Small intestine (tissue), 7 donors: ENCODE measurements around the gene ACTN2. TPM values are rescaled to one million over a fixed set of nuclear protein-coding genes. Genes with fewer than 3 reads are reported as not detected.

Experiments
- DNase-seq, 2 donors: peaks; one replicate each; pipeline versions ENCODE4 v3.0.0 to v3.0.0-alpha.2; 2013
- FAIRE-seq: peaks from 2 replicates; lab custom pipeline; 2012; peaks lifted over from hg19 to GRCh38; lab: Jason Lieb, UNC
- H3K27ac ChIP-seq, 3 donors: one replicate each; pipeline ENCODE4 v1.5.1; 2013; ENCODE audit warnings: low read length in 2 of 3, mild to moderate bottlenecking in 2 of 3, control low read depth in 1 of 3, inconsistent platforms in 1 of 3, low read depth in 1 of 3, moderate library complexity in 1 of 3
- H3K27me3 ChIP-seq, 3 donors: one replicate each; pipeline ENCODE4 v1.6.1; 2013; ENCODE audit warnings: low read length in 3 of 3, inconsistent platforms in 1 of 3; ENCODE audit not compliant: control insufficient read depth in 3 of 3, insufficient read depth in 3 of 3
- H3K36me3 ChIP-seq, 3 donors: one replicate each; pipeline ENCODE4 v1.6.1; 2013; ENCODE audit warnings: low read length in 3 of 3, inconsistent platforms in 1 of 3, low read depth in 1 of 3, mild to moderate bottlenecking in 1 of 3, moderate library complexity in 1 of 3; ENCODE audit not compliant: control insufficient read depth in 3 of 3, insufficient read depth in 2 of 3
- H3K4me1 ChIP-seq, 3 donors: one replicate each; pipeline ENCODE4 v1.6.1; 2013; ENCODE audit warnings: low read length in 2 of 3, inconsistent platforms in 1 of 3, low read depth in 1 of 3, mild to moderate bottlenecking in 1 of 3, moderate library complexity in 1 of 3; ENCODE audit not compliant: control insufficient read depth in 3 of 3, insufficient read depth in 2 of 3
- H3K4me3 ChIP-seq, 3 donors: one replicate each; pipeline ENCODE4 v1.5.1; 2013; ENCODE audit warnings: low read length in 3 of 3, control low read depth in 1 of 3, inconsistent platforms in 1 of 3, low read depth in 1 of 3, mild to moderate bottlenecking in 1 of 3, moderate library complexity in 1 of 3
- H3K9me3 ChIP-seq, 2 donors: one replicate each; pipeline ENCODE4 v1.6.1; 2013; ENCODE audit warnings: low read depth in 1 of 2, low read length in 1 of 2; ENCODE audit not compliant: control insufficient read depth in 2 of 2, insufficient read depth in 1 of 2
- WGBS, 3 donors: extraction: QIAGEN DNeasy Blood & Tissue Kit; methylation state at CpG; one replicate each; pipeline ENCODE4 v1.1.7; 2013; 5-methylcytosine and 5-hydroxymethylcytosine counted together
- polyA plus RNA-seq, 4 donors: library from polyadenylated mRNA; stranded (reverse) in 3 of 4; unstranded in 1 of 4; fragments of 200-250 nt in 3 of 4; fragments of 120-200 nt in 1 of 4; gene quantifications; one replicate each; pipeline versions ENCODE4 v1.2.1 to v1.2.3, GENCODE V29; 2013
- donor health status: healthy with polysubstance abuse.
- donor health status: control.
- donor health status: control.
- donor health status: Bipolar disorder and iron deficiency.
- donor health status: healthy.

ACTN2 gene
- polyA plus RNA-seq, 4 donors: 0.19 to 12.2 (median 2.9) TPM

- Histone ChIP-seq H3K4me3 (no peak overlapping the region), H3K9me3 (no peaks in the 10 kb centered on the region), H3K27ac (no peak overlapping the region), H3K36me3 (no peaks in the 10 kb centered on the region), H3K27me3 (no peaks in the 10 kb centered on the region), H3K4me1 (no peaks in the 10 kb centered on the region)
- FAIRE-seq: no peak
- DNase-seq: no peak
- 79 to 86% (median 82%) methylated on average over 6 of the region's 6 CpGs for WGBS, 3 donors
Observed at GRCh38 chr1:236760480-236760879, 74.2 kb downstream of the ACTN2 start.

DNA sequence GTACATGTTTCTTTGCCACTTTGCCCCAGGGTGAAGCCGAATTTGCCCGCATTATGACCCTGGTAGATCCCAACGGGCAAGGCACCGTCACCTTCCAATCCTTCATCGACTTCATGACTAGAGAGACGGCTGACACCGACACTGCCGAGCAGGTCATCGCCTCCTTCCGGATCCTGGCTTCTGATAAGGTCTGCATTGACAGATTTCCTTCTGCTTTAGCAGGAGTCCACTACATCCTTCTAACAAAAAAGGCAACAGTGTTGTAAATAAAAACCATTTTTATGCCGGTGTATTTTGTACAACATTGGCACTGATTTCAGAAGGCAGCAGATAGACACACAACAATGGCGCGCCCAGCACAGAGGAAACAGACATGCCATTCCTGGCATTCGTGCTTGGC lies 74.7 kb downstream of the ACTN2 start:
- DNase-seq: no peak
- no peak overlapping the region for H3K27ac ChIP-seq
- 91 to 95% (median 92%) methylated on average over 14 of the region's 14 CpGs for WGBS, 3 donors
- H3K36me3 ChIP-seq: no peaks in the 10 kb centered on the region
- H3K27me3 ChIP-seq: no peaks in the 10 kb centered on the region
- H3K4me1 ChIP-seq: no peaks in the 10 kb centered on the region
- no peaks in the 10 kb centered on the region for H3K9me3 ChIP-seq
- FAIRE-seq: no peak
- no peak overlapping the region for H3K4me3 ChIP-seq

DNA sequence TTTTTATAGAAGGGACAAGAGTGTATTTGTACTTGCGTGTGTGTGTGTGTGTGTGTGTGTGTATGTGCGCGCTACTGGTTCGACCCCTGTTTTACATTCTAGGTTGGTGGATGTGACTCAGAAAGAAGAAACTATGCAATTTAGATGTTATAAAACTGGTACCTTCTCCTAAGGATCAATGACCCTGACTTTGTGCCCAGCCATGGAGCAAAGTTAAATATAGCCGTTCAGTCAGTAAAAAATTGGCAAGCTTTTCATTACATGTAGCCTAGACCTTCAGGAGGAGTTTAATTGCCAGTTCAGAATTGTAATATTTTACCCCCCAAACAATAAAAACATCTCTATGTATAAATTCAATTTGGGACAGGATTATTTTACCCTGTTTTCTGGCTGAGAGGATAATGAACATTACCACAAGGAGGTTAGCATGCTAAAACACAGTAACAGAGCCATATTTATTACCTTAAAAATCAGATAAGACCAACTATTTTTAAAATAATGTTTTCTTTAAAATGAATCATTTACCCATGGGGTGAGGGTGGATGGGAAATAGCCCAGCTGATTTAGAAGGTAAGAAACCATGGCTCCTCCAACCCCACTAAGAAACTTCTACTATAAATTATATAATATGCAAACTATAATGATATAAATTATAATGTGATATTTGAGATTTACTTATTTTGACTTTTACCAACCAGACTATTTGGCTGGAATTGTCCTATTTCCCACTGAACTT lies 75.3 kb downstream of the ACTN2 start:
- H3K4me1 ChIP-seq: no peaks in the 10 kb centered on the region
- H3K9me3 ChIP-seq: no peaks in the 10 kb centered on the region
- H3K27me3 ChIP-seq: no peaks in the 10 kb centered on the region
- no peak overlapping the region for H3K27ac ChIP-seq
- WGBS, 3 donors: 75 to 78% (median 78%) methylated on average over 5 of the region's 5 CpGs
- FAIRE-seq (no peak), DNase-seq (no peak)
- H3K4me3 ChIP-seq: no peak overlapping the region
- H3K36me3 ChIP-seq: no peaks in the 10 kb centered on the region

GRCh38 chr1:236762410-236762809 lies 76.1 kb downstream of the ACTN2 start:
- H3K27me3 ChIP-seq: no peaks in the 10 kb centered on the region
- 67 to 88% (median 78%) methylated on average over 15 of the region's 15 CpGs for WGBS, 3 donors
- no peaks in the 10 kb centered on the region for H3K36me3 ChIP-seq
- no peaks in the 10 kb centered on the region for H3K9me3 ChIP-seq
- FAIRE-seq (no peak), DNase-seq (no peak)
- H3K4me1 ChIP-seq: no peaks in the 10 kb centered on the region
- no peak overlapping the region for H3K27ac ChIP-seq
- no peak overlapping the region for H3K4me3 ChIP-seq

DNA sequence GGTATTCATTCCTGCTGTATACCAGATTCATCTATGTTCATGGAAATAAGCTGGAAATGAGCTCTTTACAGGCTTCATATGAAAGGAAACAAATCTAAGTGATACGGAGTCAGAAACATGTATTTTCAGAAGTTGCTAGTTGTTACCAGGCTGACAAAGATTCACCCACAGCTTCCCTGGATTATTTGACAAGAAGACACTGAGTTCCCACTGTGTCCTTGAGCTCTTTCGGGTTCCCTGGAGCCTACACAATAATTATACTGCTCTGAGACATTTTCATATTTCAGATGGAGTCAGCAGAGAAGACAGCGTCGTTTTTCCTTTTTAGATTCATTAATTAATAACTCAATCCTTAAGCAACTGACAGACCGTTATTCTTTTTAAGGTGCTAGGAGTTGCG lies 79.5 kb downstream of the ACTN2 start:
- WGBS, 3 donors: 60 to 72% (median 65%) methylated on average over 6 of the region's 6 CpGs

GRCh38 chr1:236766506-236766905 lies 80.2 kb downstream of the ACTN2 start:
- WGBS, 3 donors: 42 to 64% (median 55%) methylated on average over 3 of the region's 3 CpGs
- FAIRE-seq (no peak), DNase-seq (no peak)
- no peaks in the 10 kb centered on the region for H3K36me3 ChIP-seq
- H3K27me3 ChIP-seq: no peaks in the 10 kb centered on the region
- no peak overlapping the region for H3K27ac ChIP-seq
- no peaks in the 10 kb centered on the region for H3K9me3 ChIP-seq
- no peak overlapping the region for H3K4me3 ChIP-seq
- H3K4me1 ChIP-seq: no peaks in the 10 kb centered on the region

More for the DNA sequence above, 79.5 kb downstream of the ACTN2 start:
- H3K4me1 ChIP-seq: no peaks in the 10 kb centered on the region
- H3K36me3 ChIP-seq: no peaks in the 10 kb centered on the region
- no peaks in the 10 kb centered on the region for H3K27me3 ChIP-seq
- H3K27ac ChIP-seq: no peak overlapping the region
- FAIRE-seq: no peak
- DNase-seq: no peak
- no peak overlapping the region for H3K4me3 ChIP-seq
- H3K9me3 ChIP-seq: no peaks in the 10 kb centered on the region

DNA sequence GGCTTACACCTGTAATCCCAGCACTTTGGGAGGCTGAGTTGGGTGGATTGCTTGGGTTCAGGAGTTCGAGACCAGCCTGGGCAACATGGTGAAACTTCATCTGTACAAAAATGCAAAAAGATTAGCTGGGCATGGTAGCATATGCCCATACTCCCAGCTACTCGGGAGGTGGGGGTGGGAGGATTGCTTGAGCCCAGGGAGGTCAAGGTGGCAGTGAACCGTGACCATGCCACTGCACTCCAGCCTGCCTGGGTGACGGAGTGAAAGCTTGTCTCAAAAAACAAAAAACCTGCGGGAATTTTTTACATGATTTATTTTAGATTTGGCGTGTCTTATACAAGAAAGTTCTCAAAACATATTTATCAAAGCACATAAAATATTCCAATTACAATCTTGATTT lies 81.0 kb downstream of the ACTN2 start:
- no peak overlapping the region for H3K4me3 ChIP-seq
- H3K9me3 ChIP-seq: no peaks in the 10 kb centered on the region
- WGBS, 3 donors: 75 to 90% (median 81%) methylated on average over 6 of the region's 6 CpGs
- H3K36me3 ChIP-seq: no peaks in the 10 kb centered on the region
- DNase-seq (no peak), FAIRE-seq (no peak)
- H3K4me1 ChIP-seq: no peaks in the 10 kb centered on the region
- no peak overlapping the region for H3K27ac ChIP-seq
- no peaks in the 10 kb centered on the region for H3K27me3 ChIP-seq

DNA sequence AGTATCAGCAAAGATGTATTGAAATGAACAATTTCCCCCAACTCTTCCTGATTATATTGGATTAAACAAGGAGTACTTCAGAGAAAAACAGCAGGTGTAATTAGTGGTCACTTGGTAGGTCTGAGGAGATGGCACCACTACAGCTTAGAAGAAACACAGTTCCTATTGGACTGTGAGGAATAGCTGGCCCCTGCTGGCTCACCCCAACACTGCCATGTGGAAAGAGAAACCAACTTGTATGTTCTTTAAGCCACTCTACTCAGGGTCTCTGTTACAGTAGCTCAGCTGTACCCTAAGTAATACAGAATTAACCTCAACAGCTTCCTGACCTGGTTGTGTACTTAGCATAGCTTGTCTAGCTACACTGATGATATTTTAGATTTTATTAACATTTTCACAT lies 82.3 kb downstream of the ACTN2 start:
- Histone ChIP-seq H3K27me3 (no peaks in the 10 kb centered on the region), H3K4me1 (no peaks in the 10 kb centered on the region), H3K4me3 (no peak overlapping the region), H3K27ac (no peak overlapping the region), H3K36me3 (no peaks in the 10 kb centered on the region), H3K9me3 (no peaks in the 10 kb centered on the region)
- FAIRE-seq: no peak
- DNase-seq: no peak

DNA sequence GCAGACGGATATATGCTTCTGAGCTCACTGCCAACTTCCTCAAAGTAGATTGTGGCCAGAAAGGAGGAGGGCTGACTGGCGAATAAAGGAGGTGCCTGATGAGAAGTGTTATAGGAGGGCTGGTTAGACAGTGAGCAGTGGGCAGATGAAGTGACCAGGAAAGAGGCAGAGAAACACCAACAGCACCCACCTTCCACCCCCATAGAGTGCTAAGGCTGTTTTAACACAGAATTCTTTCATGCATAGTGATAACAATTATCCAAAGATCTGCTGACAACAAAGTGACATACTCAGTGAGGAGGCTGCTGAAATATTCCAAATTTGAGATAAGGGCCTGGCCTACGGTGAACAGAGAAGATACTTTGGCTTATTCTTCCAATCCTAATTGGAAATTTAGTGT lies 87.6 kb downstream of the ACTN2 start:
- peaks cover 0 to 2% of the 10 kb centered on the region in 2 donors for H3K9me3 ChIP-seq
- no peaks in the 10 kb centered on the region for H3K27me3 ChIP-seq
- FAIRE-seq (no peak), DNase-seq (no peak)
- no peaks in the 10 kb centered on the region for H3K4me1 ChIP-seq
- 79 to 84% (median 80%) methylated on average over 3 of the region's 3 CpGs for WGBS, 3 donors
- H3K36me3 ChIP-seq: no peaks in the 10 kb centered on the region
- no peak overlapping the region for H3K27ac ChIP-seq
- no peak overlapping the region for H3K4me3 ChIP-seq
